Stimulated activated CD4-positive, alpha-beta T cell treated with anti-CD3 and anti-CD28 coated beads, Interleukin-15, amount 100 ng/mL, for 1 hour (primary cell): Measurements from ENCODE around the gene NDUFAF5.

ENCODE experiments used
- DNase-seq, 2 donors: peaks; one replicate each; pipeline ENCODE4 v3.0.0-alpha.2; 2020; ENCODE audit warnings: low read depth in 1 of 2, low spot score in 1 of 2

NDUFAF5 gene

DNA sequence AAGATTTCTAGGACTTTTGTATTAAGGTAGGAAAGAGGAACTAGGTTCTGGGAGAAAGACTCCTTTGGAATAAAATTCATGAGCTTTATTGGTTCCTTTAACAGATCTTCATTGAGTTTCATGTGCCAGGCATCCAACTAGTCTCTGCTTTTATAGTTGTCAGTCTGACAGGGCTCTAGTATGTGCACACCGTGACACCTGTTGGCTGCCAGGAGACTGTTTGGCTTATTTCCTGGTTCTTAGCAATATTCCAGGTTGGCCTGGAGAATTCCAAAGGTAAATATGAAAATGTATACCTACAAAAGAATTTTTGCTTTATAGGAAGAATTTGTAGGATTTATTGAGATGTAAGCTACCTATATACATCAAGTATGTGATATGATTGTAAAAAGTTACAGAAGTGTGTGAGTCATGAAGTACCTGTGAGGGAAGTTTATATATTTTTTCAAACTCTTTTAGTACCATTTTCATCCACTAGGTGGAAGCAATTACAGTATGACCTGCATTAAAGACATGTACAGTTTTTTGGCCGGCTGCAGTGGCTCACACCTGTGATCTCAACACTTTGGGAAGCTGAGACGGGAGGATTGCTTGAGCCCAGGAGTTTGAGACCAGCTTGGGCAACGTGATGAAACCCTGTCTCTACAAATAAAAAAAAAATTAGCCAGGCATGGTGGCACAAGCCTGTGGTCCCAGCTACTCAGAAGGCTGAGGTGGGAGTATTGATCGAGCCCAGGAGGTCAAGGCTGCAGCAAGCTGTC is 35.2 kb downstream of the NDUFAF5 start:
- no peak for DNase-seq

DNA sequence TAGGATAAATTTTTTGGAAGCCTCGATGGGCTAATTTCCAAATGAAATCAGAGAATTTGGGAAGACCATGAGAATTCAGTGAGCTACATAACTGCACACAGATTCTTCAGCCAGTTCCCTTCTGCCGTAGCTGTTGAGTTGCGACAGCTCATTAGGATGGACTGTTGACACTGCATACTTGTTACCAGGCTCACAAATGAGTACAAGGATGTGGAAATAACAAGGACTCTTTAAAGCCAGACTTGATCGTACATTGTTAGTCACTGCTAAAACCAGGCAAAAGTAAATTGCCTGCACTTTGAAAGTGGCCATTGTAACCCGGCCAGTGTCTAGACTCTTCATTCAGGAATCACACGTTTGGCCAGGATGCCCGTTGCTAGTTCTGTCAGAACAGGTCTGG is 37.0 kb downstream of the NDUFAF5 start:
- no peak for DNase-seq

DNA sequence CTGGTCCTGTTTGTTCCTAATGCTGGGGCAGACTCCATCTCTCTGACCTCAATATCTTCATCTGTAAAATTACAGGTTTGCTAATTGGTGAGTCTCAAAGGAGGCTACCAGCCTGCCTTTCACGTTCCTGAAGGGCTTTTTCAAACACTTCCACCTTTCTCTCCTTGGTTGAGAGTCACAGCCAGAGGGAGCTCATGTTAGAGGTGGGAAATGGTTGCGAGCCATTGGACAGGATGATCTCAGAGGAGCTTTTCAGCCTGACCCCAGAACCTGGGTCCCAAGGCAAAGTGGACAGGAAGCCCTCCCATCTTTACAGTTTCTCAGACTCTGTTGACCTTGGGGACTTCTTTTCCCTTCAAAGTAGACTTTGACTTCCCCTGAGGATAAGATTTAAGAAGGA is 37.6 kb downstream of the NDUFAF5 start:
- no peak for DNase-seq

DNA sequence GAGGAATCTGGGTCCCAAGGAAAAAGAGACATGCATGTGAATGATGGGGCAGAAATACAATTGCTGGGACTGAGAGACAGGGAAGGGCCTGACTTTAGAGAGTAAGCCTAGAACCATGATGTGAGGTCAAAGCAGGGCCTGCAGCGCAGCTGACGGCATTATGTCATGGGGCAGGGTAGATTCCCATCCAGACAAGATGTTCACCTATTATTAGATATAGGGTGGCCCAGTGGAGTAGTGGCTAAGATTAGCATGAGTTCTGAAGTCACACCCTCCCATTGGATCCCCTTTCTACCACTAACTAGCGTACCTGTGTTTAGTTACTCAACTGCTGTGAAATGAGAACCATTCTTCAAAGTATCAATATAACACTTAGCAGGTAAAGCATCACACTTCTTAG is 39.6 kb downstream of the NDUFAF5 start:
- DNase-seq, result no peak

DNA sequence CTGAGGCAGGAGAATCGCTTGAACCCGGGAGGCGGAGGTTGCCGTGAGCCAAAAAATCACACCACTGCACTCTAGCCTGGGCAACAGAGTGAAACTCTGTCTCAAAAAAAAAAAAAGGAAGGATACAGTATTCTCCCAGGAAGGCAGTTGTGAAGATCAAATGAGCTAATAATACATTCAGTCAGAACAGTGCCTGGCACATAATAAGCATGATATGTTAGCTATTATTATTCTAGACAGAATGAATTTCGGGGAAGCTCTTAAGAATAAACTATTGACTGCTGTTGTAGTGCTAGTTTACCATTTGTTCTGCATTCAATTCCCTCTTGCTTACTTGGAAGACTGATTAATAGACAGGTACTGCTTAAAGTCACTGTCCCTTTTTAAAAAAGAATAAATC is 40.6 kb downstream of the NDUFAF5 start:
- DNase-seq, result no peak

DNA sequence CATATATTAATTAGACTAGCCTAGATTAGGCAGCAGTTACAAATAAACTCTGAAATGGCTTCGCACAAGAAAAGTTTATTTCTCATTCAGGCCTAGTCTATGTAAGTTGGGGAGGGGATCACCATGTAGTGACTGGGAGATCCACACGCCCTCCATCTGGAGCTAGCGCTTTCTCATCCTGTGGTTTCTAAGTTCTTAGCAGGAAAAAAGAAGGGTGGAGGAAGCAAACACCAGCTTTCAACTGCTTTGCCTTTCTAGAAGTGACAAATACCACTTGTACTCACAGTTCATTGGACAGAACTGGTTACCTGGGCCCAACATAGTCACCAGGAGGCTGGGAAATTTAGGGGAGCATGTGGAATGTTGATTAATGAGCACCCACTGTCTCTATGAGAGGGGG is 46.6 kb downstream of the NDUFAF5 start:
- DNase-seq, result no peak

DNA sequence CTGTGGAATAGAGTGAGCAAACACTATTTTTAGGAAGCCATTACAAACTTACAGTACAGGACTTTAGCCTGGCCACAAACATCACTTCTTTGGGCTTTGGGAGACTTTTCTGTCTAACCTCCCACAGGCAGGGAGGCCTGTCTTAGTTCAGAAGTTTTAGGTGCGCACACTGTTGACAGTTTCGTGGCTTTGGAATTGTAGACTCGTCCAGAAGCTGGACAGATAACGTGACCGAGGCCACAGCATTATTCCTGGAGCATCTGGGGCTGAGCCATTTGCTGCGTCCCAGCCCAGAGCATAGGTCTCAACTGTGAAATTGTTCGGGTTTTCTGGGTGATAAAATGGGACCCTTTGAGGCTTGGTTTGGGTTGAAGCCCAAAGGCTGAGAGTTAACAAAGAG is 53.8 kb downstream of the NDUFAF5 start:
- no peak for DNase-seq

DNA sequence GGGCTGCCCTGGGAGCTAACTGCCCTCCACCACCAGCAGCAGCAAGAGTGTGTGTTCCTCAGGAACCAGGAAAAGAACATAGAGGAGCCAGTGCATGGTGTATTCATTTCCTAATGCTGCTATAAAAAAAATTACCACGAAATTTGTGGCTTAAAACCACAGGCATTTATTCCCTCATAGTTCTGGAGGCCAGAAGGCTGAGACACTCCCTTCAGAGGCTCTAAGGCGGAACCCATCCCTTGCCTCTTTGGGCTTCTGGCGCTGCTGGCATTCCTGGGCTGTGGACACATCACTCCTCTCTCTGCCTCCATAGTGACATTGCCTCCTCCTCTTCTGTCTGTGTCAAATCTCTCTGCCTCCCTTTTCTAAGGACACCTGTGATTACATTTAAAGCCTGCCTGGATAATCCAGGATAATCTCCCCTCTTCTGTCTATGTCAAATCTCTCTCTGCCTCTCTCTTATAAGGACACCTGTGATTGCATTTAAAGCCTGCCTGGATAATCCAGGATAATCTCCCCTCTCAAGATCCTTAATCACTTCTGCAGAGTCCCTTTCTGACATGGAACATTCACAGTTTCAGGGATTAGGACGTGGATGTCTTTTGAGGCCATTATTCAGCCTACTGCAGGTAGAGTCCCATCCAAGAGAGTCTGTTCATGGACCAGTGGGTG is 54.7 kb downstream of the NDUFAF5 start:
- DNase-seq, result no peak

DNA sequence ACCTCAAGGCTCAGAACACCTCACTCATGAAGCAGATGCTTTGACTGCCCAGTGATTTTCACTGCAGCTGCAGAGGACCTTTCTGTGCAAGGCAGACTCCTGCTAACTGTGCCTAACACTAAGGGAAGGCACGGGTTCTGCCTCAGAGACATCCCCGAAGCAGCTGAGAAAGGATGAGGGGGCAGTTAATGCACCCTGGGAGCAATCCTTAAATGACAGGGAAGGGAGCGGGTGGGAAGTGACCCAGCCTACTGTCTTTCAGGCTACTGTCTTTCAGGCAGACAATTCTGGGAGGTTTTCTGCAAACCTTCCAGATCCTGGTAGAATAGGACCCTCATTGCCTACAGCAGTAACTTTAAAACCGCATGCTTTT is 55.3 kb downstream of the NDUFAF5 start:
- no peak for DNase-seq

DNA sequence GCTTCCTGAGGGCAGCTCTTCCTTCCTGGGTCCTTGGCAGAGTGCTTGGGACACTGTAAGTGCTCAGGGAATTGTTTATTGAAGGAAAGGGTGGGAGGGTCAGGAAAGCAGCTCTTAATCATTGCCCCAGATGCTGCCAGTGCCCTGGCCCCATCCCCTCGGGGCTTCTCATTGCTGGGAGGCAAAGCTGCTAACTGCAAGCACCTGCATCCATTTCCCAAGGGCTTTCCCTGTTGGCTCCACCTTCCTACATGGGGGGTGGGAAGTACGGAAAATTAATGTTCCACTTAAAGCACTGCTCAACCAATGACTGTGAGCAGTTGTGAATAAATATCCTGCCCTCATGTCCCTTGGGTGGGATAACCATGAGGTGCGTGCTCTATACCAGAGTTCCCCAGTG is 56.4 kb downstream of the NDUFAF5 start:
- DNase-seq, result no peak

DNA sequence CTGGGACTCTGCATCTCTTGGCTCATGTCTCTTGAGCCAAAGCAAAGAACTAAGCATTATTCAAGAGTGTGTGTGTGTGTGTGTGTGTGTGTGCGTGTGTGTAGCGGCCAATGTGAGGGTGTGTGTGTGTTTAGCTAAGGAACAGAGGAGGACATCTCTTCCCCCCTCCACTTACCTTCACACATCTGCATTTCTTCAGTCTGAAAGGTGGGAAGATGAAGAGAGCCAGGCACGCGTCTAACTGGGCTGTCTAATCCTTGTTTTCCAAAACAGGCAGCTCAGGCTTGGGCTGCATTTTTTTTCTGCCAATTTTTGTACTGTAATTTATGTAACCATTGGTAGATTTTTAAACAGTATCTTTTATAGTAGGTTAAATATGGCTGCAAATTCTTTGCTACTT is 59.5 kb downstream of the NDUFAF5 start:
- DNase-seq, result no peak

DNA sequence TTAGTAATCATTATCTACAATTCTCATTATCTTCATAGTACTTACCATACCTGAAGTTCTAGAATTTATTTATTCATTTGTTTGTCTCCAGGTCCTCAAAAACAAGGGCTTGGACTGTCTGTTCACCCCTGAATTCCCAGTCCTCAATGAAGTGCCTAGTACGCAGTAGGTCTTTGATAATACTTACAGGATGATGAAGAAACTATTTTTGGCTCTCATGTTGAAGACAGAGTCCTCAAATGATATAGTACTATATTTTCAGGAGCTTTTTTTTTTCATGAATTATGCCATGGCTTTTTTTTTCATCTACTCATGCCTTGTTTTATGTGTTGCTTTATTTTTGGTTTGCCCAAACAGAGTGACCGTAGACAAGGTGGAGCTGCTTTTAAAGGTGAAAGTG is 66.5 kb downstream of the NDUFAF5 start:
- no peak for DNase-seq

DNA sequence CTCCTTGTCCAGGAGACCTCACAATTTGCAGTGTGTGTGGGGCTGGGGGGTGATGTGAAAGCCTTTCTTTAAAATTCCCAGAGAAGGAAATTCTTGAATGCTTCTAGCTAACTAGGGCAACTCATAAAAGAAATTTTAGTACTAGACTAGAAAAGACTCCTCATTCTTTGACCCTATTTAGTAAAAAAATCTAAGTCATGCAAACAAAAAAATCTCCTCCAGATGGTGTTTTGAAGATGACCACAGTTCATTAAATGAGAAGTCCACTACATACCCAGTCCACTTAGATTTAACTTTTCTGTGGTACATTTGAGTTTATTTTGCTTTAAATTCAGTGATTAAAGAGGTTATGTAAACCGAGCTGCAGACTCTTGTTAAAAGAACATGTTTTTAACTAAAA is 67.5 kb downstream of the NDUFAF5 start:
- no peak for DNase-seq

DNA sequence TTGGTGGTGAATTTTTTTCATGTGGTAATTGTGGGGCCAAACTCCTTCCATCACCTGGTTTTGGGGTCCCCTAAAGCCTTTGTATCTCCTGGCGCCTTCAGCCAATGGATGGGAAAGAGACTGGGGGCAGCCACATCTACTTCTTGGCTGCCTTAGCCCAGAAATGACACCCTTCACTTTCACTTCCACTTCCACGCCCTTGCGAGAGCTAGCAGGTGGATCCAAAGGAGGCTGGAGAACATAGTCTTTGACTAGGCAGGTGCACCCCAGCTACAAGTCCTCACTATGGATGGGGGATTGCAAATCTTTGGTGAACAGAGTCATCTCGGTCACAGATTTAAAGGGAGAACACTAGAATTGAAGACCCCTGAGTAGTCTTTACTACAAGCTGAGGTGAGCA is 70.8 kb downstream of the NDUFAF5 start:
- no peak for DNase-seq

DNA sequence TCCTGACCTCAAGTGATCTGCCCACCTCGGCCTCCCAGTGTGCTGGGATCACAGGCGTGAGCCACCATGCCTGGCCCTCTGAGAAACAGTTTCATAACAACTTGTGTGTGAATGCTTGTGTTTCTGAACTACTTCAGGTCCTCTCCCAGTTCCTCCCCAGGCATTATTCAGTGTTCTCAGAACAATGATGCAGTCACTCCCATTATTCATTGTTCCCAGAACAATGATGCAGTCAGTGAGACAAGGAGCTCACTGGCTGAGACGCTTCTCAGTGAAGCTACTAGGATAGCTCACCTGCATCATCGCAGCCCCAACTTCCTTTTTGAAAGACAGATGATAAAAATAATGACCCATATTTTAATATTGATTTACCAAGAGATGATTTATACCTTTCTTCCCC is 71.5 kb downstream of the NDUFAF5 start:
- no peak for DNase-seq

DNA sequence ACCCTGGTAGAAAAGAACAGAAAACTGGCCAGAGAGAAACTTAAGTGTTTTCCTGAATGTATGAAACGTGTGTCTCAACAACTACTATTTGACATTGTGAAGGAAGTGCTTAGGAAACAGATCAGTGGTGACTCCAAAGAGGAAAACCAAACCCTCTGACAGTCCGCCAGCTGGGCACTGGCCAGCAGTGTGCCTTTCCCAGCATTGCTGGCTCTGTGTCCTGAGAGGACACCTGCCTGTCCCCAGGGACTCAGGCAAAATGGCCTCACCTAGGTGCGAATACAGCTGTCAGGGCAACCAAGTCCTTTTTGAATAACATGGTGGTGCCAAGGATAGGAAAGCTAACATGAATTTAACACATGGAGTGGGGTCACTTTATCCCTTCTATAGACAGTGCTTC is 72.5 kb downstream of the NDUFAF5 start:
- DNase-seq, result no peak

DNA sequence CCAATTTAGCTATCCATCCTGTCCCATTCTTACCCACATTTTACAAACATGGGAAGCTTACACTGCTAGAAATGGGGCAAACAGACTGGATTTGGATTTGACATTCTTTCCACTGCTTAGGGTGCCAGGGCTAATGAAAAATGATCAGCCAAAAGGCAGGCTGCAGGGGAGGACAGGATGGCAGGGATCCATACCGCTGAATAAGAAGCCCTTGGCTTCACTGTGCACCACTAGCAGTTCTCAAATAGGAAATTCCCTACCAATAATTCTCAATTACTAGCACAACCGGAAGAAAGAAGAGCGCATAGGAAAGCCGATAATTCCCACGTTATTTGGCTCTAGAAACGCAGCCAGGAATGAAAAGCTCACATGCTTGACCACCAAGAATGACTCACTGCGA is 73.1 kb downstream of the NDUFAF5 start:
- no peak for DNase-seq

DNA sequence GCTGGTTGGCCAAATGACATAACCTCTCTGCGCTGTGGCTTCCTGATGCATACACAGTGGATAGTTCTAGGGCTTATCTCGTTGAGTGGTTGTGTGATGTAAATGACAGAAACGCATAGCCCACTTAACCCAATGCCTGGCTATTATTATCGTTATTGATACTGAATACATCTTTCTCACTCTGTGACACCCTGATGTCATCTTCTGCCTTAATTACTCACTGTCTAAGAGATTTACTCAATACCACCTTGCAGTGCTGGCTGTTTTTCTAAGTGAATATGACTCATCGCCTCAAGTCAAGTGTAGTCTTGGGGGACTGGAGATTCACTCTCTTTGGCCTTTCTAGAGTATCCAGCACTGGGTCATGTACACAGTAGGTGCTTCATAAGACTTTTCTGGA is 73.6 kb downstream of the NDUFAF5 start:
- DNase-seq, result no peak

DNA sequence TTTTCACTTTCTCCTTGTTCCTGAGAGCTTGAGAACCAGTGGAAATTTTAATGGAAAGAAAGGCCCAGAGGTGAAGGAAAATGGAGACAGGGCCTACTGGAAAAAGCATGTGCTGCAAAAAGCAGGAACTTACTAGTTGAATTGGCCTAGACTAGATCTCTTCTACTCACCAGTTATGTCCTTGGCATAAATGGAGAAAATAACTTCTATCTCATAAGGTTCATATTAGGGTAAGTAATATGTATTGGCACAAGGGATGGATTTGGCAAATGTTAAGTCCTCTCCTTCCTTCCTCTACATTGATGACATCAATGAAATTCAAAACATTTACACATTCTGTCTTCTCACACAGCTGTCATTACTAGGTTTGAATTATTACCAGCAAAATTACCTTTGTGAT is 74.0 kb downstream of the NDUFAF5 start:
- DNase-seq, result no peak

DNA sequence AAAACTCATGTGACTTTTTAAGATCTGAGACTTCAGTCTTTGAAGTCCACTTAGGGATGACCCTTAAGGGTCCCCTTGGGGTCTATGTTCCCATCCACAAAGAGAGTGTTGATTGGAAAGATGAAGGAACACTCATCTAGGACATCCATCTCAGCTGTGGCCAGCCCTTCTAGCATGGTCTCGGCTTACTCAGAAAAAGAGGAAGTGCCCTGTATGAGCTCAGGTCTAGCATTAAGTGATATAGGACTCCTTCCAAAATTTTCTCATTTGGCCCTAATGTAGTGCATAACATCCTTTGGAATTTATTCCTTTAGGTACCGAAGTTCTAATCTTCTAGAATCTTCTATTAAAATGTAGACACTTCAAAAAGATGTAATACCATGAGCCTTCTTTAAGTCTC is 77.4 kb downstream of the NDUFAF5 start:
- DNase-seq, result no peak

DNA sequence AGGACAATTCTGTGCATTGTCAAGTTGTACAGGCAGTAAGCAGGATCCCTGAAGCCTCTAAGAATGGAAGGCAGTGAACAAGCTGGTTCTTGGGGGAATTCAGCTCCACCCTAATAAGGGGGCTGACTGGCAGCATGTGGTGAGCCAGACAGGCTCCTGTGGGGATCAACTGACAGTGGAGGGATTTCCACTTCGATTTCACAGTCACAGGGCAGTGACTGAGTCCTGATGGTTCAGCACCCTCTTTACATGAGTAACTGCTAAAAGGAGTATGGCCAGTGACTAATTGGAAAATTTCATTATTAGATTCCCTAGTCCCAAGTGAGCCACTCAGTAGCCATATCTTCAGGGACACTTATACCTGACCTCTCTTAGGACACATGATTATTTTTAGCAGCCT is 78.4 kb downstream of the NDUFAF5 start:
- DNase-seq, result no peak

DNA sequence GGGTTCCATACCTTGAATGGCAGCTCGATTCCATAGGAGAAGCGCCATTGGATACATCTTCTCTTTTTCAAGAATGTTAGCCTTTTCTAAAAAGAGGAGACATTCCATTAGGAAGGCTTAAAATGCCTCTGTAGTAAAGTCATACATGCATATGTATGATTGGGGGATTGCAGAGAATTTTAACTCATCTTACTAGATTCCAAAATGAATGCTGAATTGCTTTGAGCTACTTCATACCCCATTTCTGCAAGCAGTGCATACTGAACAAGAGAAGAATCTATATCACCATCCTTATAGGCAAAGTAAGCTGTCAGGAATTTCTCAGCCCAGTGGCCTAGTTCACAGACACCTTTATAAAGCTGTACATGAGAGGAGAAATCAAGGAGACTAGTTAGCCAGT is 80.3 kb downstream of the NDUFAF5 start:
- DNase-seq, result no peak

DNA sequence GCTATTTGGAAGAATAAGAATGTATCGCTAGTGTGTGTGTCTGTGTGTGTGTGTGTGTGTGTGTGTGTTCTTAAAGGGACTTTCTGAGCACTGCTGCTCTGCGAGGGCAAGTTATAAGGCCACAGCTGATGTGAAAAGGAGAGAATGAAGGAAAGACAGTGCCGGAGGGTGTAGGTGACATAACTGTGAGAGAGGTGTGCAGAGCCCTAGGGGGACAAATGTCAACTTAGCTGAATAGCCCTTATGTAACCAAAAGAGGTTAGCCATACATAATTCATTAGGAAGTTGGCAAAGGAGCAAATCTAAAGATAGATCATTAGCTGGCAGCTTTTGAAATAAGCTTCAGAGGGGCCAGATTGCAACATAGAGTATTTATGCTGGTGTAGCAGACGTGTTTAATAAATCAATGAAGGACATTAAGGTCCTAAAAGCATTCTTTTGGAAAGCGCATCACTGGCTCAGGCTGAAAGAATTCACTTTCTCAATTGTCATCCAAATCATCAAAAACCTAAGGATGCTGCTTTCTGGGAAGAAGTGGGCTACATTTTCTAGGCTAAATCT is 81.0 kb downstream of the NDUFAF5 start:
- DNase-seq, result no peak
